ENCODE results near the gene LRTM1.

The LRTM1 gene

GRCh38 chr3:54939557-54940300 is 11.9 kb upstream of the LRTM1 start:
- no peak for DNase-seq

DNA sequence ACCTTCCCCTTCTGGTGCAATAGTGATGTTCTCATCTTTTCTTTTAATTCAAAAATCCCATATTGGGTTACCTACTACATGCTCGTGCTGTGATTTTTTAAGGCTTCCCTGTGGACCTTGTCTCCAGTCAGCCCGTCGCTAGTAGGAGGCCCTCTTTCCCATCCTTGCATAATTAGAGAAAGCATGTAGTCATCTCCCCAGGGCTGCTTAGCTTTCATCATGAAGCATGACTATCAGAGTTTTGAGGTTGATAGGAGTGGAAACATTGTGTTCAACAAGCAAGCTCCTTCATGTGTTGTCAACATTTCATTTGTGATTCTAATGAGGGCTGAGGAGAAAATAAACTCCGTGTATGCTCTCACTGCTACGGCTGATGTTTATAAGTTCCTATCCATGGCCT is 8.7 kb upstream of the LRTM1 start:
- DNase-seq = no peak

DNA sequence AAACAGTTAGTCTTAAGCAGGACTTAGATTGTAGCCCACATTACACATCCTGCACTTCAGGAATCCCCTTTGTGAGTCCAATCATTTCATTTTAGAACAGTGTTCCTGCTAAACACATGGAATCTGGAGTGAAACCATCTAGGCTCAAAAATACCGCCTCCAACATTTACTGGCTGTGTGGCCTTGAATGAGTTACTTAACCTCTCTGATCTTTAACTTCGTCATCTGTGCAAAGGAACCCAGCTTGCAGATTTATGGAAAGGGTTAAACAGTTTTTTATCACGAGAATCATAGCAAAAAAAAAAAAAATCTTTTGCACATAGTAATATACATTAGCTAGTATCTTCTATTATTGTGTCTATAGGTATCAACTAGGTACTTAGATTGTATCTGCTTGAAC is 8.0 kb upstream of the LRTM1 start:
- no peak for DNase-seq

DNA sequence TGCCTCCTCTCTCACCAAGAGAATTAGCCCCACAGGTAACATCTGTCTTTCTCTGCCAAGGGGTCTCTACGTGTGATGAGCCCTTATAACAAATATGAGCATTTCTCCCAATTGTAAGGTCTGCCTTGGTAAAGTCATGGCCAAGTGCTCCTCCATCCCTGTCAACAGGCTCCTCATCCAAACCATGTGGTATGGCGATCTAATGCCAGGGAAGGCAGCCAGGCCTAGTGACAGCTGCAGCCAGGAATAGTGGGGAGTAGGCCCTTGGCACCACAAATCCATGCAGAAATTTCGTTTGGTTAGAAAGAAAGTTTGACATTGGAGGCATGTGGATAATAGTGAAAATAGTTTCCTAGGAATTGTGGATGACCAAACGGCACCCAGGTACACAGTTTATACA is 4.7 kb upstream of the LRTM1 start:
- DNase-seq = no peak

- DNase-seq = no peak
These were observed 3.3 kb upstream of the LRTM1 start for GRCh38 chr3:54931182-54931581.

DNA sequence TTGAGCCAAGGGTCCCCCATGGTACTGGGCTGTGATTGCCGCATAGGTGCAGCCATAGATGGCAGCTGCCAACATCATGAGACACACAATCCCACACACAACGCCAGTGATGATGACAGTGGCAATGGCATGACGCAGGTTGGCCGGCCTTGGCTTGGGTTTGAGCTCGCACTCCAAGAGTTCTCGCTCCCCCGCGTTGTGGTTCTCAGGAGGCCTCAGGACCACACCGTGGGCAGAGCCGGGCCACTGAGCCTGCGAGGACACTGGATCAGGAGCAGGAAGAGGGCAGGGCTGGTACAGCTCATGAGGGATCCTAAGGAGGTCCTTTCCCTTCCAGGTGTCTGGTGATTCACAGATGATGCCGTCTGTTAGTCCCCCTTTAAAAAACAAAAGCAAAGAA is 9.3 kb downstream of the LRTM1 start:
- no peak for DNase-seq

DNA sequence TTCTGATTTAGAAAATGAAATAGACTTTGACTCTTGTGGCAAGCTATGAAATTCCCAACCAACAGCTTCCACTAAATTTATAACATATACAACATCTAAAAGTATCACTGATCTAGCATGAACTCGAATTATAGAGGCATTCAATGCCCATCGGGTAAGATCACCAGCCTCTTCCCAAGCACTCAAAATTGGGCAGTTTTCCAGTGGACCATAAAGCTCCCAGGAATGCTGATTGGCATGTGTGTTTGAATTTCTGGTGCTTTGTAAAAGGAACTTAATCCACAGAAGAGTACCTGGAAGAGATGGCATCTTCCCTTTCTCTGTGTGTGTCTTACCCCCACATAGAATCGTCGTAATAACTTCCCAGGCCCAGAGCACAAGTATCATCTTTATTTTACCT is 10.0 kb downstream of the LRTM1 start:
- DNase-seq = no peak

GRCh38 chr3:54917174-54917573 is 10.7 kb downstream of the LRTM1 start:
- DNase-seq = no peak

DNA sequence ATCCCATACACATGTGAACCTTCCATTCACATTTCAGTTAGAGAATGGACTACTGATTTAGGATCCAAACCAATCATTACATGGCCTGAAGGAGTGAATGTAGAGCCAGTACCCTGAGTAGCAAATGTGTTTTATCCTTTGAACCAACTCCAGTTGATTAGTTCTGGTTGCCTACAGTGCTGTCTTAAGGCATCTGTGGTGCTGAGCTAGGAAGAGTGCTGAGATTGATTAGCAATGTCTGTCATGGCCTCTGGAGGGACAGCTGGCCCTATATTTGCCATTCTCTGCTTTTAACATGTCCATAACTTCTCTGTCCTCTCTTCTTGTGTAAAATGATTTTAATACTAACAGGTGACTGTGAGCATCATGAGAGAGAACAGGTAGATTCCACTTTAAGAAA is 11.1 kb downstream of the LRTM1 start:
- DNase-seq = no peak

DNA sequence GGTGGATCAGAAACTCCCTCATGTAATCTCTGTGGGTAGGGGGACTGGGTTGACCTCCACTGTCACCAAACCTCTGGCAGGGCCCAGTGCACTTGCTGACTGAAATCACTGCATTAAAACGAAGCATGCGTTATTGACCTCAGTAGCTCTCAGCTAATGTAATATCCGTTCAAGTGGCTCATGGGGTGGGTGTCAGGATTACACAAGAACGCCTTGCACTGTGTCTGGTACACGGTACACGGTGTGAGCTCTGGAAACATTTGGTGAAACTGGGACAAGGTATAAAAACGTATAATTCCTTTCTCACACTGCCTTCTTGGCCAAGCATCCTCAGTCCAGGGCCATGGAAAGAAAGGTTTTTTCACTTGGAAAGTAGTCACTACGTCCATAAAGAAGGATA is 11.9 kb downstream of the LRTM1 start:
- DNase-seq = no peak

- DNase-seq = no peak
These were observed 12.7 kb downstream of the LRTM1 start for GRCh38 chr3:54915181-54915580.

GRCh38 chr3:54914180-54914579 is 13.7 kb downstream of the LRTM1 start:
- DNase-seq = no peak

- DNase-seq = no peak
These were observed 18.7 kb downstream of the LRTM1 start for GRCh38 chr3:54909191-54909590.

GRCh38 chr3:54906763-54907162 is 21.1 kb downstream of the LRTM1 start:
- no peak for DNase-seq

GRCh38 chr3:54905920-54906319 is 21.9 kb downstream of the LRTM1 start:
- DNase-seq = no peak

DNA sequence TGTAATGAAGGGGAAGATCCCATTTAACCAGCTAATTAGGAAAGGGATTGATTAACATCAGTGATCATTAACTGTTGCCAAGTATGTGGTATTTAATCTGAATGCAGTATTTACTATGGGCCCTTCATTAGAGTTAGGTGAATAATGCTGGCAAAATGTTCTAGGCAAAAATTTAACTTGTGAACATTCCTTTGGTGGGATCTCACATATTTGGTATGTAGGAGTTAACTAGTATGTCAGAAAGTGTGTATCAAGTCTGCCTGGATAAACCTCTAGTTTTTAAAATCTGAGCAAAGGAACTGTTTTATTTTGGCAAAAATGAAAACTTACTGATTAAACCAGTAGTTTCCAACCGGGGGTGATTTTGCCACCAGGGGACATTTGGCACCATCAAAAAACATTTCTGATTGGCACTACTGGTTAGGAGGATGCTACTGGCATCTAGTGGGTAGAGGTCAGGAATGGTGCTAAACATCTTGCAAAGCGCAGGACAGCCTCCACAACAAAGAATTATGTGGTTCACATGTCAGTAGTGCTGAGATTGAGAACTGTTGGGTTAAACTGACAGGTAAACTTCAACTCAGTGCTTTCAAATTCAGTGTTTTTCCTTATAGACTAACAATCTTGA is 22.5 kb downstream of the LRTM1 start:
- DNase-seq = no peak

DNA sequence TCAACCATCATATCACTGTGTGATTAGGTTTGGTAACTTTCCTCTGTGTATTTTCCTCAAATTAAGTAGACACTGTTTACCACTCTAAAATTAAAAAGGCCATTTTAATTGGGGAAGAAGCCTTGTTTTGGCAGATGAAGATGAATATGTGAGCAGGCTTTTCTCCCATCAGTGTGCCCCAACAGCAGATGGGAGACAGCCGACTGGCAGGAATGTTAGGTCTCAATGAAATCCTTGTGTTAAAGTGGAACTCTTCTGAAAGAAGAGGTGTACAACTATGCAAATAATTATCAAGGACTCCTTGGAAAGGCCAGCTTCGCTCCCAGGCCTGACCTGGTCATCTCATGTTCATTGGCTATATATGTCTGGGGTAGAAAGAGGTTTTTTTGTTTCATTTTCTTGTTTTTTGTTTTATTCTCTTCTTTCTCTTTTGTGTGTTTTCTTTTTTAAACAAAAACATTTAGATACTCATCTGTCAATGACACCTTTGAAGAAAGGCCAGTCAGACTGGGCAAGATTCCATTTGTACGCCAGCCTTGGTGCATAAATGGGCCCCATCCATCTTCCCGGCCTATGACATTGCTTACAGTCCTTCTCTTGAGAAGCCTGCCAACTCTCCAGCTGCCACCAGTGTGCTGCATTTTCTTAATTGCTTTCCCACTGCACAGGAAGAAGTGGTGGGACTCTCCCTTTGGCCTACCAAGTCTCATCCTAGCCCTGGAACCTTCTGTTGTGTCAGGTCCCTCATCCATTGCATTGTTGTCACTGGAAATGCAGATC is 25.8 kb downstream of the LRTM1 start:
- DNase-seq = no peak

GRCh38 chr3:54900838-54901591 is 26.8 kb downstream of the LRTM1 start:
- no peak for DNase-seq

DNA sequence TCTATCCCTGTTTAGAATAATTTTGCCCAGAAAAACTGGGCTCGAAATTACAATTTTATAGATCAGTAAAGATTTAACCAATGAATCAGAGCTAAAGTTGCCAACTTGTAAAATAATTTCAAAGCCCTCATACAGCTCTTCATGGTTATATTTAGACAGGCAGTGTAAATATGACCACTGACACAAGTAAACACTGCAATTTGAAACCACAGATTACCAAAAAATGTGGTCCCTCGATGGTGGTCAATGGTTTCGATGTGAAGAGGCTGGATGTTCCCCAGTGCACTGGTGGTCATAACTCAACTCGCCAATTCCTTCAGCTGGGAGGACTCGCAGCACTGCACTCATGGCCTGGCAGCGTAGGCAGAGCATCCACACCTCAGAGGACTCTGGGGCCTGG is 28.6 kb downstream of the LRTM1 start:
- DNase-seq = no peak

- DNase-seq = no peak
These were observed 30.7 kb downstream of the LRTM1 start for GRCh38 chr3:54897028-54897711.

DNA sequence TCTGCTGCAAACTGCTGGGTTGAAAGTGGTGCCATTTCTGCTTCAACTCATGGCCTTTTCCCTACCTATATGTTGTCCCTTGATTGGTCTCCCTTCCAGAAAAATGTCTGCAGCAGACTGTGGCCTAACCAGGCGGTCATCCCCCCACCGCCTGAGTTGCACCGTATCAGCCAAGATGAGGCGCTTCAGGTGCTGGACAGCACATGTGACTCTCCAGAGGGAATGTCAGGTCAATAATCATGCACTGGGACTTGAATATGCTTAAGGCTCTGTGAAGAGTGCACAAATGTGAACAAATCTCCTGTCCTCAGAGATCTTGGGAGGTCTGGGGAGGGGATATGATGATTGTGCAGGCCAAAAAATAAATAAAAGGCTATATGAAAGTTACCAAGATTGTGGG is 32.2 kb downstream of the LRTM1 start:
- DNase-seq = no peak

GRCh38 chr3:54892168-54892567 is 35.7 kb downstream of the LRTM1 start:
- DNase-seq = no peak

DNA sequence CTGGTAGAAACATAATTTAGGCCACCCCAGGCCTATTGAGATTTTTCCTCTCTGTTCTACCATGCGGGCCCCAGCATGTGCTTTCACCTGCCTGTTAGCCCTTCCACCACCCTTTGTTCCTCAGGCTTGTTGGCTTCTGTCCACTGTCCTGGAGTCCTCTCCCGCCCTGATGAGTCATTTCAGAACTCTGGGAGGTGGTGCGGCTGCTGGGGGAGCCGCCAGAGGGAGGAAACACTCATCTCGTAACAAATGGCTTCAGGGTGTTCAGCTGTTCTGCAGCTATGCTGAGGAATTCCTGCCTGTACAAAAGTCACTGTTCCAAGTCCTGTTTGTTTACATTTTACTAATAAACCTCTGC is 36.3 kb downstream of the LRTM1 start:
- DNase-seq = no peak

Measured in effector CD8-positive, alpha-beta T cell (primary cell).